Measurements from ENCODE around the gene UCP2. TPM values are rescaled to one million over a fixed set of nuclear protein-coding genes. Genes with fewer than 3 reads are reported as not detected.

The UCP2 gene
- total RNA-seq, 1 experiment from 2014 or later, result 54.0 TPM

DNA sequence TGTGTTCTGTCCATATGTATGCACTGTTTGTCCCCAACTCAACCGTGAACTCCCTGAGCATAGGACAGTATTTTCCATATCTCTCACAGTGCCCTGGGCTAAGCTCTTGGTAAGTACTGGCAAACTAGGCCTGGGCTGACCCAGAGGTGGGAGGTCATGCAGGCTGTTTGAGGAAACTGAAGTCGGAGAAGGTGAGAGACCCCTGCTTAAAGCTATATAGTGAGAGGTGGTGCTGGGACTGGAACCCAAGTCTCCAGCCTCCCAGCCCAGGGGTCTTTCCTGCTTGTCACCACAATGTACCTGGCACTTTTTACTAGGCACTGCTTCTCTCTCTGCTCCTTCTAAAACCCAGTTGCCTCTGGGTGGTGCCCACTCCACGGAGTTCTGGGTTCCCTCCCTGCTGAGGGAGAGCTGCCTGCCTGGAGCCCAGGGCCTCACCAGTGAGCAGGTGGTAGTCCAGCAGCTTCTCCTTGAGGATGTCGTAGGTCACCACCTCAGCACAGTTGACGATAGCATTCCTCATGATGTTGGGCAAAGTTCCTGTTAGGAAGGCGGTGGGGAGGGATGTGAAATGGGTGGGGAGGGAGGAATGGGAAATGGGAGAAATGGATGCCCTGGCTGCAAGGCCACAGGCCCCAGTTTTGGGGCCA, 21.5 kb upstream of the UCP2 start (continued):
- TF ChIP-seq AR (CRISPR knock-in tag; IDR thresholded peaks at IDR 0.05), result no peak
- no peak for TF ChIP-seq NFE2L1 (CRISPR knock-in tag; IDR thresholded peaks at IDR 0.05)
- no peak for TF ChIP-seq MXD4 (CRISPR knock-in tag; IDR thresholded peaks at IDR 0.05; ENCODE audit: borderline replicate concordance)
- TF ChIP-seq ZNF423 (CRISPR knock-in tag; IDR thresholded peaks at IDR 0.05), result no peak
- no peak for TF ChIP-seq TEAD1 (CRISPR knock-in tag; IDR thresholded peaks at IDR 0.05)
- no peak for TF ChIP-seq ZNF396 (CRISPR knock-in tag; IDR thresholded peaks at IDR 0.05; ENCODE audit: borderline replicate concordance)

- Mint-ChIP-seq H3K27me3 (ENCODE audit: low read depth) (no peaks in the 10 kb centered on the region), H3K4me3 (no peak overlapping the region), H3K9me3 (no peaks in the 10 kb centered on the region), H3K27ac (no peak overlapping the region), H3K36me3 (no peaks in the 10 kb centered on the region), H3K4me1 (0 out of 2 replicates have a peak, but pooled peaks cover 4% of the 10 kb centered on the region)
- no peak for ATAC-seq
- ChIA-PET POLR2A (no interaction called here), CTCF (no interaction called here)
- DNase-seq (ENCODE audit: low spot score), result no peak
- no peak for TF ChIP-seq ZNF396 (CRISPR knock-in tag; IDR thresholded peaks at IDR 0.05; ENCODE audit: borderline replicate concordance)
- no peak for TF ChIP-seq ZNF219 (CRISPR knock-in tag; IDR thresholded peaks at IDR 0.05; ENCODE audit: borderline replicate concordance)
- TF ChIP-seq EMX1 (CRISPR knock-in tag; IDR thresholded peaks at IDR 0.05), result no peak
- no peak for TF ChIP-seq ATF1 (CRISPR knock-in tag; IDR thresholded peaks at IDR 0.05)
- TF ChIP-seq, protein P1, sequence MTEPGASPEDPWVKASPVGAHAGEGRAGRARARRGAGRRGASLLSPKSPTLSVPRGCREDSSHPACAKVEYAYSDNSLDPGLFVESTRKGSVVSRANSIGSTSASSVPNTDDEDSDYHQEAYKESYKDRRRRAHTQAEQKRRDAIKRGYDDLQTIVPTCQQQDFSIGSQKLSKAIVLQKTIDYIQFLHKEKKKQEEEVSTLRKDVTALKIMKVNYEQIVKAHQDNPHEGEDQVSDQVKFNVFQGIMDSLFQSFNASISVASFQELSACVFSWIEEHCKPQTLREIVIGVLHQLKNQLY (CRISPR knock-in tag; IDR thresholded peaks at IDR 0.05), result no peak
- no peak for TF ChIP-seq CBFB (CRISPR knock-in tag; IDR thresholded peaks at IDR 0.05; ENCODE audit: low read depth)
Observed at GRCh38 chr11:74002832-74003231, 20.2 kb upstream of the UCP2 start.

- Mint-ChIP-seq H3K27me3 (ENCODE audit: low read depth) (no peaks in the 10 kb centered on the region), H3K4me1 (0 out of 2 replicates have a peak, but pooled peaks cover 4% of the 10 kb centered on the region), H3K27ac (no peak overlapping the region), H3K9me3 (no peaks in the 10 kb centered on the region), H3K36me3 (no peaks in the 10 kb centered on the region), H3K4me3 (no peak overlapping the region)
- ATAC-seq (no peak), DNase-seq (ENCODE audit: low spot score) (no peak)
- CTCF ChIA-PET, result interaction anchor here (1.6 kb wide), 1 partner anchor 254 kb away, joined by 4 read pairs; no protein-coding TSS in a partner anchor
- TF ChIP-seq MXD4 (CRISPR knock-in tag; IDR thresholded peaks at IDR 0.05; ENCODE audit: borderline replicate concordance), result no peak
- POLR2A ChIA-PET, result no interaction called here
Observed at GRCh38 chr11:74001822-74002286, 19.2 kb upstream of the UCP2 start.

DNA sequence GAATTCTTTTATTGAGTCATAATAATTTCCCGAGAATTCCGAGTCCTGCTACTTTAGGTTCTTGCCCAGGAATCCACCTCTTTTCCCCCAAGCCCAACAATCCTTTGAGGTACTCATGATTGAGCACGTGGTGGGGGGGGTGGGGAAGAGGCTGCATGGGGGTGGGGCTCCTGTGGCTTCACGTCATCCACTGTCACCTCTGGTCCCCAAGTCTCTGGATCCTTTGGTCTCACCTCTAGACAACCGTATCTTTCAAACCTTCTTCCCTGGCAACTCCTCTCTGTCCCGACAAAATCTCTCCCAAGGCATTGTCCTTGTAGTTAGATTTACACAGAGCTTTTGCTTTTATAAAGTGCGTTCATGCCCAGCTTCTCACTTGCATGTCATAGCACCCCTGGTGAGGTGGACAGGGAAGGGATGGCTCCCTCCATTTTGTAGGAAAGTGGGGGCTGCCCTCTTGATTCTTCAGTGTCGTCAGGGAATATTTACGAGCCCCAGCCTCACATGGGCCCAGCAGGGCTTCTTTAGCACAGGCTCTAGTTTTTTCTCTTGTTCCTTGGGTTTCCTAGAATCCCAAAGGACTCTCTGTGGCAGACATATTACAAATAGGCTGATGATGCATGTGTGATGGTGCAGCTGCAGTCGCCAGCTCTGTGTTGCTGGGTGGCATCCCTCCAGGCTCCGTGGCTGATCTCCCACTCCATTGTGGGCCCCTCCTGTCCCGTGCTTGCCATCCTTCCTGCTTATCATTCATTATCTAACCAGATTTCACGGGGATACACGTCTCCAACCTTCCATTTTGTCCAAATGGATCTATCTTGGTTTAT, 17.9 kb upstream of the UCP2 start:
- no peak overlapping the region for H3K27ac Mint-ChIP-seq
- no peak for DNase-seq (ENCODE audit: low spot score)
- H3K36me3 Mint-ChIP-seq, result no peaks in the 10 kb centered on the region
- ATAC-seq, result no peak
- no peaks in the 10 kb centered on the region for H3K27me3 Mint-ChIP-seq (ENCODE audit: low read depth)
- H3K4me3 Mint-ChIP-seq, result no peak overlapping the region
- H3K4me1 Mint-ChIP-seq, result 0 out of 2 replicates have a peak, but pooled peaks cover 4% of the 10 kb centered on the region
- ChIA-PET POLR2A (no interaction called here), CTCF (interaction anchor here (1.0 to 1.6 kb wide), 2 partner anchors 10 to 255 kb away, joined by 3 to 4 read pairs; no protein-coding TSS in a partner anchor)
- H3K9me3 Mint-ChIP-seq, result no peaks in the 10 kb centered on the region
- TF ChIP-seq NFATC4 (CRISPR knock-in tag; IDR thresholded peaks at IDR 0.05) (no peak), NR2C2 (CRISPR knock-in tag; IDR thresholded peaks at IDR 0.05) (no peak), E2F4 (CRISPR knock-in tag; IDR thresholded peaks at IDR 0.05; ENCODE audit: borderline replicate concordance, low read depth) (no peak), ZBTB21 (CRISPR knock-in tag; IDR thresholded peaks at IDR 0.05; ENCODE audit: borderline replicate concordance) (no peak), KAT7 (CRISPR knock-in tag; IDR thresholded peaks at IDR 0.05; ENCODE audit: borderline replicate concordance) (no peak), ZNF232 (CRISPR knock-in tag; IDR thresholded peaks at IDR 0.05) (no peak), ETV6 (CRISPR knock-in tag; IDR thresholded peaks at IDR 0.05) (no peak), SOX15 (CRISPR knock-in tag; IDR thresholded peaks at IDR 0.05) (no peak), NFYB (CRISPR knock-in tag; conservative IDR thresholded peaks at IDR 0.05; ENCODE audit: low read depth) (no peak), ZMAT4 (CRISPR knock-in tag; IDR thresholded peaks at IDR 0.05) (no peak), ZNF396 (CRISPR knock-in tag; IDR thresholded peaks at IDR 0.05; ENCODE audit: borderline replicate concordance) (no peak)
- TF ChIP-seq, protein P2, sequence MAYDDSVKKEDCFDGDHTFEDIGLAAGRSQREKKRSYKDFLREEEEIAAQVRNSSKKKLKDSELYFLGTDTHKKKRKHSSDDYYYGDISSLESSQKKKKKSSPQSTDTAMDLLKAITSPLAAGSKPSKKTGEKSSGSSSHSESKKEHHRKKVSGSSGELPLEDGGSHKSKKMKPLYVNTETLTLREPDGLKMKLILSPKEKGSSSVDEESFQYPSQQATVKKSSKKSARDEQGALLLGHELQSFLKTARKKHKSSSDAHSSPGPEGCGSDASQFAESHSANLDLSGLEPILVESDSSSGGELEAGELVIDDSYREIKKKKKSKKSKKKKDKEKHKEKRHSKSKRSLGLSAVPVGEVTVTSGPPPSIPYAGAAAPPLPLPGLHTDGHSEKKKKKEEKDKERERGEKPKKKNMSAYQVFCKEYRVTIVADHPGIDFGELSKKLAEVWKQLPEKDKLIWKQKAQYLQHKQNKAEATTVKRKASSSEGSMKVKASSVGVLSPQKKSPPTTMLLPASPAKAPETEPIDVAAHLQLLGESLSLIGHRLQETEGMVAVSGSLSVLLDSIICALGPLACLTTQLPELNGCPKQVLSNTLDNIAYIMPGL (CRISPR knock-in tag; IDR thresholded peaks at IDR 0.05), result no peak

Data from WTC11 (cell line).